ENCODE data around the gene IL17RC. TPM values are rescaled to one million over a fixed set of nuclear protein-coding genes. Genes with fewer than 3 reads are reported as not detected.
"Not testable (repeated sequence)": the region's sequence is repeated elsewhere in the genome, so short reads cannot be mapped to it uniquely, and the experiment has no call there.

IL17RC gene
- total and polyA plus RNA-seq, 3 donors from 2014 or later = 12.0 to 26.1 (median 21.0) TPM

DNA sequence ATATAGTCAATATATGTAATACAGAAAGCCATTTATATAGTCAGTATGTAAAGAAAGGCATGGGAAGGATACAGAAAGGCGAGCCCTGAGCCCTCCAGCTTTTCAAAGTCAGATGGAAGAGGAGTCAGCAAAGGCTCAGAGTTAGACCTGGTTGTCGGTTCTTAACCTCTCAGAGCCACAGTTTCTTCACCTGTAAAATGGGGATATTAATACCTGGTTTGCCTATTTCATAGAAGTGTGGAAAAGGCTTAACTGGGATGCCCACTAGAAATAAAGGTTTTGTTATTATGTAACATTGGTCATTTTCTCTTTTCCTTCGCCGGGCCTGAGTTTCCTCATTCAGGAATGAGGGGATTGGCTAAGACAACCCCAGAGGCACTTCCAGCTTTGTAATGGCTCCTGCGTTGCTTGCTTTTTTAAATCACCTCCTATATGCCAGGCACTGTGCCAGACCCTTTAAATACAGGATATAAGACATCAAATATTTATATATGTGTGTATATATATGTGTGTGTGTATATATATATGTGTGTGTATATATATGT, 19.1 kb downstream of the IL17RC start:
- Histone ChIP-seq H3K4me1 (peaks cover 9% of the 10 kb centered on the region), H3K4me3 (no peak overlapping the region), H3K27ac (no peak overlapping the region), H3K9me3 (no peaks in the 10 kb centered on the region), H3K27me3 (no peaks in the 10 kb centered on the region), H3K36me3 (ENCODE audit: low read depth, missing control alignments) (no peaks in the 10 kb centered on the region)
- 89 to 92% methylated on average over 5 of the region's 5 CpGs for WGBS, 2 donors
- intact Hi-C loops (cut with DNase I; ENCODE audit: low total_unique reads) = no loop called here
- TF ChIP-seq, protein P1, sequence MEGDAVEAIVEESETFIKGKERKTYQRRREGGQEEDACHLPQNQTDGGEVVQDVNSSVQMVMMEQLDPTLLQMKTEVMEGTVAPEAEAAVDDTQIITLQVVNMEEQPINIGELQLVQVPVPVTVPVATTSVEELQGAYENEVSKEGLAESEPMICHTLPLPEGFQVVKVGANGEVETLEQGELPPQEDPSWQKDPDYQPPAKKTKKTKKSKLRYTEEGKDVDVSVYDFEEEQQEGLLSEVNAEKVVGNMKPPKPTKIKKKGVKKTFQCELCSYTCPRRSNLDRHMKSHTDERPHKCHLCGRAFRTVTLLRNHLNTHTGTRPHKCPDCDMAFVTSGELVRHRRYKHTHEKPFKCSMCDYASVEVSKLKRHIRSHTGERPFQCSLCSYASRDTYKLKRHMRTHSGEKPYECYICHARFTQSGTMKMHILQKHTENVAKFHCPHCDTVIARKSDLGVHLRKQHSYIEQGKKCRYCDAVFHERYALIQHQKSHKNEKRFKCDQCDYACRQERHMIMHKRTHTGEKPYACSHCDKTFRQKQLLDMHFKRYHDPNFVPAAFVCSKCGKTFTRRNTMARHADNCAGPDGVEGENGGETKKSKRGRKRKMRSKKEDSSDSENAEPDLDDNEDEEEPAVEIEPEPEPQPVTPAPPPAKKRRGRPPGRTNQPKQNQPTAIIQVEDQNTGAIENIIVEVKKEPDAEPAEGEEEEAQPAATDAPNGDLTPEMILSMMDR (IDR thresholded peaks at IDR 0.05) = no peak
- no peak for TF ChIP-seq POLR2A (IDR thresholded peaks at IDR 0.05)
- DNase-seq = no peak

GRCh38 chr3:9937486-9938238, 20.8 kb downstream of the IL17RC start:
- intact Hi-C loops (cut with DNase I; ENCODE audit: low total_unique reads) = no loop called here
- H3K4me1 ChIP-seq = peaks cover 9% of the 10 kb centered on the region
- no peaks in the 10 kb centered on the region for H3K9me3 ChIP-seq
- H3K27me3 ChIP-seq = no peaks in the 10 kb centered on the region
- no peak overlapping the region for H3K4me3 ChIP-seq
- no peak overlapping the region for H3K27ac ChIP-seq
- no peak for TF ChIP-seq POLR2A (IDR thresholded peaks at IDR 0.05)
- TF ChIP-seq, protein P1 (IDR thresholded peaks at IDR 0.05) = no peak
- H3K36me3 ChIP-seq (ENCODE audit: low read depth, missing control alignments) = no peaks in the 10 kb centered on the region
- 96 to 97% methylated on average over 5 to 12 of the region's 13 CpGs for WGBS, 2 donors
- DNase-seq = no peak

DNA sequence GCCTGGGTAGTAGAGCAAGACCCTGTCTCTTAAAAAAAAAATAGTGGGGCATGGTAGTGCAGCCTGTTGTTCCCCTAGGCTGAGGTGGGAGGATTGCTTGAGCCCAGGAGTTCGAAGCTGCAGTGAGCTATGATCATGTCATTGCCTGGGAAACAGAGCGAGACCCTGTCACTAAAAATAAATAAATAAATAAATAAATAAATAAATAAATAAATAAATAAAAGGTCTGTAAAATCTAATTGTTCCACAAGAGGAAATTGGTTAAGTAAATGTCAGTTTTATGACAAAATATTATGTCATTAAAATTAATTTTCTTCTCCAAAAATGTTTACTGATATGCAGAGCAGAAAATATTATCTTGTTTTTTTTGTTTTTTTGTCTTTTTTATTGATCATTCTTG, 22.1 kb downstream of the IL17RC start:
- intact Hi-C loops (cut with DNase I; ENCODE audit: low total_unique reads) = no loop called here
- DNase-seq = no peak
- H3K9me3 ChIP-seq = no peaks in the 10 kb centered on the region
- peaks cover 9% of the 10 kb centered on the region for H3K4me1 ChIP-seq
- H3K36me3 ChIP-seq (ENCODE audit: low read depth, missing control alignments) = no peaks in the 10 kb centered on the region
- H3K4me3 ChIP-seq = no peak overlapping the region
- no peak overlapping the region for H3K27ac ChIP-seq
- WGBS, 2 donors = 96 to 98% methylated on average over 2 of the region's 2 CpGs
- TF ChIP-seq POLR2A (IDR thresholded peaks at IDR 0.05) = no peak
- TF ChIP-seq, protein P1 (IDR thresholded peaks at IDR 0.05) = no peak
- H3K27me3 ChIP-seq = no peaks in the 10 kb centered on the region

GRCh38 chr3:9939906-9940305, 23.0 kb downstream of the IL17RC start:
- H3K36me3 ChIP-seq (ENCODE audit: low read depth, missing control alignments); intact Hi-C loops (cut with DNase I; ENCODE audit: low total_unique reads): not testable (repeated sequence)

GRCh38 chr3:9940746-9941145, 23.8 kb downstream of the IL17RC start:
- no peaks in the 10 kb centered on the region for H3K9me3 ChIP-seq
- H3K4me3 ChIP-seq = no peak overlapping the region
- no peaks in the 10 kb centered on the region for H3K27me3 ChIP-seq
- no peak overlapping the region for H3K27ac ChIP-seq
- intact Hi-C loops (cut with DNase I; ENCODE audit: low total_unique reads) = no loop called here
- TF ChIP-seq POLR2A (IDR thresholded peaks at IDR 0.05) = no peak
- TF ChIP-seq, protein P1 (IDR thresholded peaks at IDR 0.05) = no peak
- no peak for DNase-seq
- 90 to 93% methylated on average over 10 of the region's 10 CpGs for WGBS, 2 donors
- no peaks in the 10 kb centered on the region for H3K4me1 ChIP-seq
- H3K36me3 ChIP-seq (ENCODE audit: low read depth, missing control alignments) = no peaks in the 10 kb centered on the region

More at GRCh38 chr3:9939906-9940305, 23.0 kb downstream of the IL17RC start:
- H3K4me1 ChIP-seq, H3K9me3 ChIP-seq, DNase-seq, H3K4me3 ChIP-seq, H3K27me3 ChIP-seq, H3K27ac ChIP-seq: not testable (repeated sequence)
- 97 to 100% methylated on average over 2 to 32 of the region's 32 CpGs for WGBS, 2 donors
